SK-N-SH (cell line): Measurements from ENCODE around the gene SH3BGRL2. TPM values are rescaled to one million over a fixed set of nuclear protein-coding genes. Genes with fewer than 3 reads are reported as not detected.

Experiments used
- CTCF ChIA-PET: fragments of 300-600, 350-600 bp; formaldehyde crosslinking; extraction: SDS; loops from one replicate; lab custom pipeline; 2021; lab: Yijun Ruan, JAX
- POLR2A ChIA-PET: fragments of 350-600 bp; sonication (Branson Sonifier 250); formaldehyde crosslinking; extraction: SDS; loops from one replicate; lab custom pipeline; 2020; ENCODE audit warnings: antibody characterized with exemption, inconsistent platforms; lab: Yijun Ruan, JAX
- DNase-seq: peaks from one replicate; pipeline ENCODE4 v3.0.0; 2012
- H2AFZ ChIP-seq: fragments of 200-600 bp; sonication (generic); 2 replicates; pipeline ENCODE4 v1.8.1; 2016; ENCODE audit warnings: antibody characterized with exemption, mild to moderate bottlenecking, low read depth
- H3F3A ChIP-seq: fragments of 200-600 bp; sonication (generic); replicated peaks from 2 replicates; pipeline ENCODE3; 2016; ENCODE audit warnings: antibody characterized with exemption, mild to moderate bottlenecking; ENCODE audit not compliant: insufficient read depth
- H3K27ac ChIP-seq, 2 experiments: fragments of 200-500 bp in 1 of 2; fragments of 200-600 bp in 1 of 2; sonication (Bioruptor generic) in 1 of 2; sonication (generic), shearing (Covaris generic) in 1 of 2; 2 replicates each; pipeline versions ENCODE4 v1.5.1 to v1.6.1; 2014 to 2016; ENCODE audit warnings: low read depth in 2 of 2, inconsistent platforms in 1 of 2, low read length in 1 of 2, mild to moderate bottlenecking in 1 of 2, mixed read lengths in 1 of 2
- H3K27me3 ChIP-seq: fragments of 200-600 bp; sonication (generic), shearing (Covaris generic); 2 replicates; pipeline ENCODE4 v1.6.1; 2016; ENCODE audit warnings: mixed run types; ENCODE audit not compliant: insufficient read depth
- H3K36me3 ChIP-seq, 2 experiments: fragments of 200-500 bp in 1 of 2; fragments of 200-600 bp in 1 of 2; sonication (Bioruptor generic) in 1 of 2; sonication (generic) in 1 of 2; replicated peaks in 1 of 2; 2 replicates each; pipeline versions ENCODE3 to v1.5.1; 2014 to 2016; ENCODE audit warnings: low read length in 1 of 2, mild to moderate bottlenecking in 1 of 2; ENCODE audit not compliant: insufficient read depth in 2 of 2, control insufficient read depth in 1 of 2
- H3K4me1 ChIP-seq, 2 experiments: fragments of 200-500 bp in 1 of 2; fragments of 200-600 bp in 1 of 2; sonication (Bioruptor generic) in 1 of 2; sonication (generic), shearing (Covaris generic) in 1 of 2; 2 replicates each; pipeline versions ENCODE4 v1.5.1 to v1.6.1; 2014 to 2016; ENCODE audit warnings: low read depth in 1 of 2, low read length in 1 of 2, mixed run types in 1 of 2; ENCODE audit not compliant: insufficient read depth in 2 of 2, control insufficient read depth in 1 of 2
- H3K4me2 ChIP-seq: fragments of 200-600 bp; sonication (generic), shearing (Covaris generic); 2 replicates; pipeline ENCODE4 v1.6.1; 2017; ENCODE audit warnings: mixed run types
- H3K4me3 ChIP-seq, 2 experiments: fragments of 200-500 bp in 1 of 2; fragments of 200-600 bp in 1 of 2; sonication (Bioruptor generic) in 1 of 2; sonication (generic), shearing (Covaris generic) in 1 of 2; 2 replicates each; pipeline versions ENCODE4 v1.5.1 to v1.8.1; 2014 to 2016; ENCODE audit warnings: low read depth in 2 of 2, inconsistent platforms in 1 of 2, low read length in 1 of 2, mild to moderate bottlenecking in 1 of 2, mixed read lengths in 1 of 2, moderate library complexity in 1 of 2
- H3K79me2 ChIP-seq: fragments of 200-600 bp; sonication (generic); 2 replicates; pipeline ENCODE4 v1.8.1; 2017; ENCODE audit warnings: mild to moderate bottlenecking; ENCODE audit not compliant: insufficient read depth
- H3K9ac ChIP-seq: fragments of 200-600 bp; sonication (generic); 2 replicates; pipeline ENCODE4 v1.6.1; 2017; ENCODE audit warnings: mixed run types
- H3K9me2 ChIP-seq: fragments of 200-600 bp; sonication (generic); 2 replicates; pipeline ENCODE4 v1.6.1; 2017; ENCODE audit warnings: mixed run types
- H3K9me3 ChIP-seq: fragments of 200-600 bp; sonication (generic); 2 replicates; pipeline ENCODE4 v1.6.1; 2017; ENCODE audit warnings: mixed run types, mild to moderate bottlenecking, moderate library complexity
- H4K20me1 ChIP-seq: fragments of 200-600 bp; sonication (generic); 2 replicates; pipeline ENCODE4 v1.6.1; 2017; ENCODE audit warnings: mild to moderate bottlenecking, mixed run types; ENCODE audit not compliant: insufficient read depth
- CHD2 ChIP-seq: fragments of 150-350 bp; IDR thresholded peaks from 2 replicates; pipeline ENCODE4 v1.6.1; 2018; ENCODE audit warnings: low read length; ENCODE audit not compliant: partially characterized antibody
- CTCF ChIP-seq: fragments of 200-600 bp; sonication (generic); IDR thresholded peaks from 2 replicates; pipeline ENCODE4 v1.6.1; 2017; ENCODE audit warnings: antibody characterized with exemption, mild to moderate bottlenecking, moderate library complexity
- EZH2phosphoT487 ChIP-seq: fragments of 200-600 bp; sonication (generic); IDR thresholded peaks from 2 replicates; pipeline ENCODE4 v1.6.1; 2017; ENCODE audit warnings: low read depth, mixed run types, mild to moderate bottlenecking, antibody characterized with exemption, moderate library complexity, borderline replicate concordance
- MAX ChIP-seq: IDR thresholded peaks from 2 replicates; pipeline ENCODE4 v1.4.0; 2012; ENCODE audit warnings: low read depth
- POLR2AphosphoS5 ChIP-seq: IDR thresholded peaks from 2 replicates; pipeline ENCODE4 v1.6.1; 2012; ENCODE audit warnings: low read depth, low read length
- RAD21 ChIP-seq: IDR thresholded peaks from 2 replicates; pipeline ENCODE4 v1.6.1; 2012; ENCODE audit warnings: mild to moderate bottlenecking, low read length
- REST ChIP-seq: IDR thresholded peaks from 2 replicates; pipeline ENCODE4 v1.6.1; 2012; ENCODE audit warnings: mild to moderate bottlenecking, low read depth, low read length, moderate library complexity
- RFX5 ChIP-seq: IDR thresholded peaks from 2 replicates; pipeline ENCODE4 v1.6.1; 2012; ENCODE audit warnings: mild to moderate bottlenecking, improper control_type of control experiment, low read length
- SIN3A ChIP-seq: IDR thresholded peaks from 2 replicates; pipeline ENCODE4 v1.6.1; 2012; ENCODE audit warnings: low read depth, mild to moderate bottlenecking, low read length, moderate library complexity, borderline replicate concordance
- SMC3 ChIP-seq: IDR thresholded peaks from 2 replicates; pipeline ENCODE4 v1.6.1; 2012; ENCODE audit warnings: low read depth, low read length, improper control_type of control experiment
- TCF12 ChIP-seq: IDR thresholded peaks from 2 replicates; pipeline ENCODE4 v1.4.0; 2012
- WGBS: methylation state at CpG from one replicate; pipeline ENCODE4 v1.1.6; 2017; ENCODE audit warnings: low lambda C conversion rate; 5-methylcytosine and 5-hydroxymethylcytosine counted together
- polyA plus RNA-seq, 3 experiments: library from polyadenylated mRNA; depleted of rRNA; stranded (reverse); fragments of >200 nt; gene quantifications; 2 replicates each; pipeline ENCODE4 v1.2.3, GENCODE V29; 2012

The SH3BGRL2 gene
- polyA plus RNA-seq, 1 of the 3 experiments (the other 2 are of a cell fraction) = 1.4 TPM

GRCh38 chr6:79671600-79672266 lies 40.6 kb downstream of the SH3BGRL2 start:
- Histone ChIP-seq H4K20me1 (no peaks in the 10 kb centered on the region), H3K9ac (no peak overlapping the region), H3K27ac (no peak overlapping the region), H3K4me2 (no peak overlapping the region), H3K4me1 (peaks cover 4 to 6% of the 10 kb centered on the region in 2 experiments; a peak in 3 of 4 replicates), H3K9me3 (no peaks in the 10 kb centered on the region), H3F3A (no peaks in the 10 kb centered on the region), H3K9me2 (no peaks in the 10 kb centered on the region), H3K27me3 (no peaks in the 10 kb centered on the region), H3K36me3 (peaks cover 0 to 2% of the 10 kb centered on the region in 2 experiments), H3K4me3 (no peak overlapping the region), H3K79me2 (no peaks in the 10 kb centered on the region), H2AFZ (peak overlapping the region; percentile 40; the same call in 1 of the 2 replicates)
- TF ChIP-seq TCF12 (peak; percentile 37; the same call in 1 of the 2 replicates), CTCF (no peak), REST (no peak), EZH2phosphoT487 (no peak)
- WGBS = 77% methylated on average over 4 of the region's 4 CpGs
- no peak for DNase-seq
- CTCF ChIA-PET = interaction anchor here (0.6 to 2.5 kb wide), 10 partner anchors 16 to 127 kb away, joined by 3 to 32 read pairs (median 5); no protein-coding TSS in a partner anchor
- POLR2A ChIA-PET = no interaction called here

- Histone ChIP-seq H3K27me3 (no peaks in the 10 kb centered on the region), H3K9me2 (no peaks in the 10 kb centered on the region), H3F3A (no peaks in the 10 kb centered on the region), H3K4me2 (no peak overlapping the region), H3K9ac (no peak overlapping the region), H2AFZ (no peak overlapping the region), H4K20me1 (no peaks in the 10 kb centered on the region), H3K4me3 (no peak overlapping the region), H3K27ac (no peak overlapping the region), H3K4me1 (peaks cover 4 to 6% of the 10 kb centered on the region in 2 experiments; a peak in 3 of 4 replicates), H3K36me3 (peaks cover 0 to 2% of the 10 kb centered on the region in 2 experiments), H3K9me3 (no peaks in the 10 kb centered on the region), H3K79me2 (no peaks in the 10 kb centered on the region)
- WGBS = 75% methylated on average over 2 of the region's 2 CpGs
- peak; percentile 69 for TF ChIP-seq CTCF
- TF ChIP-seq SIN3A = no peak
- TF ChIP-seq SMC3 = peak; percentile 61
- TF ChIP-seq POLR2AphosphoS5 = no peak
- no peak for TF ChIP-seq CHD2
- peak; percentile 79 for TF ChIP-seq RAD21
- TF ChIP-seq EZH2phosphoT487 = no peak
- TF ChIP-seq MAX = no peak
- 0 out of 2 replicates have a peak, but pooled peaks have one; percentile 16 for TF ChIP-seq RFX5
- DNase-seq = peak; percentile 12
- POLR2A ChIA-PET = no interaction called here
- CTCF ChIA-PET = interaction anchor here (0.6 to 2.5 kb wide), 25 partner anchors 11 to 191 kb away, joined by 3 to 32 read pairs (median 3); no protein-coding TSS in a partner anchor
Measured at GRCh38 chr6:79672631-79673111, 41.5 kb downstream of the SH3BGRL2 start.
